Breast epithelium (tissue), 3 donors: ENCODE results near the gene UNC45A.

Experiments used
- POLR2A ChIP-seq: fragments of 450-650 bp; IDR thresholded peaks from one replicate; pipeline ENCODE4 v1.6.1; 2016; ENCODE audit warnings: antibody characterized with exemption, mild to moderate bottlenecking, moderate library complexity
- POLR2AphosphoS5 ChIP-seq, 3 donors: sonication (generic); formaldehyde crosslinking; IDR thresholded peaks; one replicate each; pipeline ENCODE4 v1.6.1; 2017; ENCODE audit warnings: antibody characterized with exemption in 3 of 3
- TF ChIP-seq, protein P1 (sequence below), 3 donors: fragments of 450-650 bp; IDR thresholded peaks; one replicate each; pipeline ENCODE4 v1.5.1; 2016 to 2017; ENCODE audit warnings: antibody characterized with exemption in 3 of 3, mild to moderate bottlenecking in 3 of 3, moderate library complexity in 3 of 3

DNA sequence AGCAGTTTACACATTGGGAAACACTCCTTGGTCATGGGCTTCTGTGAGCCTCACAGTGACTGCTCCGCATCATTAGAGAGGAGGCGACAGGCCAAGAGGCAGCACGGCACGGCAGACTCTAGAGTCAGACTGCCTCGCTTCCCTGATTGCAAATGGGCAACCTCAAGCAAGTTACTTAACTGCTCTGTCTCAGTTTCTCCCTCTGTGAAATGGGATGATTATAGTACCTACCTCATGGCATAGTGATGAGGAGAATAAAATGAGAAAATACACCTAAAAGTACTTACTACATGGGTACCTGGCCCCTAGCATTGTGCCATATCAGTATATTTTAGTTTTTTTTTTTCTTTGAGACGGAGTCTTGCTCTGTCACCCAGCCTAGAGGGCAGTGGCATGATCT is 15.6 kb downstream of the UNC45A start:
- TF ChIP-seq, protein P1, sequence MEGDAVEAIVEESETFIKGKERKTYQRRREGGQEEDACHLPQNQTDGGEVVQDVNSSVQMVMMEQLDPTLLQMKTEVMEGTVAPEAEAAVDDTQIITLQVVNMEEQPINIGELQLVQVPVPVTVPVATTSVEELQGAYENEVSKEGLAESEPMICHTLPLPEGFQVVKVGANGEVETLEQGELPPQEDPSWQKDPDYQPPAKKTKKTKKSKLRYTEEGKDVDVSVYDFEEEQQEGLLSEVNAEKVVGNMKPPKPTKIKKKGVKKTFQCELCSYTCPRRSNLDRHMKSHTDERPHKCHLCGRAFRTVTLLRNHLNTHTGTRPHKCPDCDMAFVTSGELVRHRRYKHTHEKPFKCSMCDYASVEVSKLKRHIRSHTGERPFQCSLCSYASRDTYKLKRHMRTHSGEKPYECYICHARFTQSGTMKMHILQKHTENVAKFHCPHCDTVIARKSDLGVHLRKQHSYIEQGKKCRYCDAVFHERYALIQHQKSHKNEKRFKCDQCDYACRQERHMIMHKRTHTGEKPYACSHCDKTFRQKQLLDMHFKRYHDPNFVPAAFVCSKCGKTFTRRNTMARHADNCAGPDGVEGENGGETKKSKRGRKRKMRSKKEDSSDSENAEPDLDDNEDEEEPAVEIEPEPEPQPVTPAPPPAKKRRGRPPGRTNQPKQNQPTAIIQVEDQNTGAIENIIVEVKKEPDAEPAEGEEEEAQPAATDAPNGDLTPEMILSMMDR (IDR thresholded peaks at IDR 0.05) = no peak
- TF ChIP-seq POLR2A = no peak
- no peak for TF ChIP-seq POLR2AphosphoS5 (IDR thresholded peaks at IDR 0.05)
